ENCODE data around the gene SMAD5.

The SMAD5 gene

GRCh38 chr5:136199408-136199807 is 66.8 kb downstream of the SMAD5 start:
- DNase-seq (ENCODE audit: low read depth) = no peak
- TF ChIP-seq CTCF (IDR thresholded peaks at IDR 0.05; ENCODE audit: insufficient read depth, low read depth, low read length, missing control alignments) = no peak
- H3K4me3 ChIP-seq (ENCODE audit: low read depth, low read length) = no peak overlapping the region

GRCh38 chr5:136200130-136200529 is 67.5 kb downstream of the SMAD5 start:
- H3K4me3 ChIP-seq (ENCODE audit: low read depth, low read length) = no peak overlapping the region
- DNase-seq (ENCODE audit: low read depth) = no peak
- no peak for TF ChIP-seq CTCF (IDR thresholded peaks at IDR 0.05; ENCODE audit: insufficient read depth, low read depth, low read length, missing control alignments)

GRCh38 chr5:136200761-136201160 is 68.1 kb downstream of the SMAD5 start:
- DNase-seq (ENCODE audit: low read depth) = no peak

GRCh38 chr5:136201870-136202269 is 69.2 kb downstream of the SMAD5 start:
- DNase-seq (ENCODE audit: low read depth) = no peak
- no peak for TF ChIP-seq CTCF (IDR thresholded peaks at IDR 0.05; ENCODE audit: insufficient read depth, low read depth, low read length, missing control alignments)
- H3K4me3 ChIP-seq (ENCODE audit: low read depth, low read length) = no peak overlapping the region

More at GRCh38 chr5:136200761-136201160, 68.1 kb downstream of the SMAD5 start:
- no peak overlapping the region for H3K4me3 ChIP-seq (ENCODE audit: low read depth, low read length)
- TF ChIP-seq CTCF (IDR thresholded peaks at IDR 0.05; ENCODE audit: insufficient read depth, low read depth, low read length, missing control alignments) = no peak

GRCh38 chr5:136202469-136203205 is 70.0 kb downstream of the SMAD5 start:
- TF ChIP-seq CTCF (IDR thresholded peaks at IDR 0.05; ENCODE audit: insufficient read depth, low read depth, low read length, missing control alignments) = no peak
- no peak overlapping the region for H3K4me3 ChIP-seq (ENCODE audit: low read depth, low read length)
- DNase-seq (ENCODE audit: low read depth) = no peak

- TF ChIP-seq CTCF (IDR thresholded peaks at IDR 0.05; ENCODE audit: insufficient read depth, low read depth, low read length, missing control alignments) = no peak
- DNase-seq (ENCODE audit: low read depth) = no peak
- H3K4me3 ChIP-seq (ENCODE audit: low read depth, low read length) = no peak overlapping the region
Measured at GRCh38 chr5:136203303-136203922, 70.8 kb downstream of the SMAD5 start.

Data from GM12865 (cell line).